HepG2 (cell line): ENCODE measurements around the gene DHRS12. TPM values are rescaled to one million over a fixed set of nuclear protein-coding genes. Genes with fewer than 3 reads are reported as not detected.
A peak's percentile ranks its signal among the peaks of the same experiment; 100 is the strongest.

Experiments used
- ARNT2 ChIP-seq: sonication (generic); formaldehyde crosslinking; IDR thresholded peaks from 2 replicates; pipeline ENCODE4 v1.8.0; 2022; ENCODE audit warnings: mild to moderate bottlenecking, low read depth, missing genetic modification reagents, moderate library complexity
- HNF1B ChIP-seq: sonication (generic); formaldehyde crosslinking; IDR thresholded peaks from 2 replicates; pipeline ENCODE4 v1.5.1; 2020; ENCODE audit warnings: mild to moderate bottlenecking, moderate library complexity, missing genetic modification reagents
- HNF4A ChIP-seq: sonication (generic); formaldehyde crosslinking; IDR thresholded peaks from 2 replicates; pipeline ENCODE4 v1.4.0; 2020; ENCODE audit warnings: missing genetic modification reagents
- IKZF1 ChIP-seq: fragments of 450-650 bp; IDR thresholded peaks from 2 replicates; pipeline ENCODE4 v1.7.1; 2016
- KAT8 ChIP-seq: IDR thresholded peaks from 2 replicates; pipeline ENCODE4 v1.6.1; 2016; ENCODE audit warnings: missing genetic modification reagents, missing compliant biosample characterization
- MXD1 ChIP-seq: sonication (generic); formaldehyde crosslinking; IDR thresholded peaks from 2 replicates; pipeline ENCODE4 v1.4.0; 2020; ENCODE audit warnings: mild to moderate bottlenecking, missing genetic modification reagents
- NONO ChIP-seq, 2 experiments: fragments of 450-650 bp in 1 of 2; sonication (generic) in 1 of 2; formaldehyde crosslinking in 1 of 2; IDR thresholded peaks in 1 of 2; conservative IDR thresholded peaks in 1 of 2; 2 replicates each; pipeline versions ENCODE4 v1.6.1 to v1.8.0; 2017 to 2022; ENCODE audit warnings: mild to moderate bottlenecking in 1 of 2, missing genetic modification reagents in 1 of 2, moderate library complexity in 1 of 2
- RELA ChIP-seq: sonication (generic); formaldehyde crosslinking; IDR thresholded peaks from 2 replicates; pipeline ENCODE4 v1.4.0; 2020; ENCODE audit warnings: missing genetic modification reagents
- RXRA ChIP-seq: sonication (generic); formaldehyde crosslinking; IDR thresholded peaks from 2 replicates; pipeline ENCODE4 v1.5.1; 2020; ENCODE audit warnings: missing genetic modification reagents
- SRY ChIP-seq: sonication (generic); formaldehyde crosslinking; IDR thresholded peaks from 2 replicates; pipeline ENCODE4 v1.8.0; 2022; ENCODE audit warnings: mild to moderate bottlenecking, missing genetic modification reagents
- ZKSCAN8 ChIP-seq: IDR thresholded peaks from 2 replicates; pipeline ENCODE4 v1.6.1; 2016; ENCODE audit warnings: borderline replicate concordance, missing genetic modification reagents, missing compliant biosample characterization
- ZNF558 ChIP-seq: sonication (generic); formaldehyde crosslinking; IDR thresholded peaks from 2 replicates; pipeline ENCODE4 v1.9.0; 2022; ENCODE audit warnings: mild to moderate bottlenecking, missing genetic modification reagents, borderline replicate concordance
- ZNF703 ChIP-seq: sonication (generic); formaldehyde crosslinking; IDR thresholded peaks from 2 replicates; pipeline ENCODE4 v1.5.1; 2020; ENCODE audit warnings: missing genetic modification reagents, mild to moderate bottlenecking, moderate library complexity, borderline replicate concordance
- ZNF768 ChIP-seq: sonication (generic); formaldehyde crosslinking; IDR thresholded peaks from 2 replicates; pipeline ENCODE4 v1.4.0; 2020; ENCODE audit warnings: missing genetic modification reagents
- ZNF883 ChIP-seq: sonication (generic); formaldehyde crosslinking; IDR thresholded peaks from 2 replicates; pipeline ENCODE4 v1.5.1; 2020; ENCODE audit warnings: mild to moderate bottlenecking, missing genetic modification reagents; ENCODE audit errors: not compliant biosample characterization
- ZSCAN31 ChIP-seq: sonication (generic); formaldehyde crosslinking; IDR thresholded peaks from 2 replicates; pipeline ENCODE4 v1.5.0; 2020; ENCODE audit warnings: low read depth, mild to moderate bottlenecking, missing genetic modification reagents
- polyA plus RNA-seq, 8 experiments: library from polyadenylated mRNA; depleted of rRNA in 3 of 8; stranded (reverse) in 7 of 8; unstranded in 1 of 8; fragments of >200 nt; fragmentation: Illumina TruSeq in 4 of 8; extraction: Trizol in 4 of 8; gene quantifications; 2 replicates each; pipeline versions ENCODE4 v1.2.1 to v1.2.3, GENCODE V29; 2011 to 2016; ENCODE audit warnings: low read depth in 4 of 8, missing spikeins in 1 of 8, mixed read lengths in 1 of 8; ENCODE audit not compliant: insufficient read depth in 1 of 8
- total RNA-seq, 5 experiments: library from RNA; depleted of rRNA; stranded (reverse); fragments of >200 nt; fragmentation: Illumina TruSeq; extraction: Trizol; gene quantifications; 2 replicates each; pipeline ENCODE4 v1.2.3, GENCODE V29; 2016; ENCODE audit warnings: low read depth in 1 of 5
- TF ChIP-seq, protein P1 (sequence below): sonication (generic); formaldehyde crosslinking; IDR thresholded peaks from 2 replicates; pipeline ENCODE4 v1.5.0; 2020; ENCODE audit warnings: missing genetic modification reagents
- TF ChIP-seq, protein P2 (sequence below): IDR thresholded peaks from 2 replicates; pipeline ENCODE4 v1.6.1; 2018; ENCODE audit warnings: missing genetic modification reagents
- TF ChIP-seq, protein P3 (sequence below): sonication (generic); formaldehyde crosslinking; IDR thresholded peaks from 2 replicates; pipeline ENCODE4 v1.4.0; 2020; ENCODE audit warnings: mild to moderate bottlenecking, missing genetic modification reagents
- TF ChIP-seq, protein P4 (sequence below): sonication (generic); formaldehyde crosslinking; IDR thresholded peaks from 2 replicates; pipeline ENCODE4 v1.4.0; 2020; ENCODE audit warnings: mild to moderate bottlenecking, missing genetic modification reagents

DHRS12 gene
- total and polyA plus RNA-seq, 2 of the 13 experiments (the other 11 are each of a cell fraction or from before 2014, with no cell fraction given), result 7.2 to 8.4 TPM

DNA sequence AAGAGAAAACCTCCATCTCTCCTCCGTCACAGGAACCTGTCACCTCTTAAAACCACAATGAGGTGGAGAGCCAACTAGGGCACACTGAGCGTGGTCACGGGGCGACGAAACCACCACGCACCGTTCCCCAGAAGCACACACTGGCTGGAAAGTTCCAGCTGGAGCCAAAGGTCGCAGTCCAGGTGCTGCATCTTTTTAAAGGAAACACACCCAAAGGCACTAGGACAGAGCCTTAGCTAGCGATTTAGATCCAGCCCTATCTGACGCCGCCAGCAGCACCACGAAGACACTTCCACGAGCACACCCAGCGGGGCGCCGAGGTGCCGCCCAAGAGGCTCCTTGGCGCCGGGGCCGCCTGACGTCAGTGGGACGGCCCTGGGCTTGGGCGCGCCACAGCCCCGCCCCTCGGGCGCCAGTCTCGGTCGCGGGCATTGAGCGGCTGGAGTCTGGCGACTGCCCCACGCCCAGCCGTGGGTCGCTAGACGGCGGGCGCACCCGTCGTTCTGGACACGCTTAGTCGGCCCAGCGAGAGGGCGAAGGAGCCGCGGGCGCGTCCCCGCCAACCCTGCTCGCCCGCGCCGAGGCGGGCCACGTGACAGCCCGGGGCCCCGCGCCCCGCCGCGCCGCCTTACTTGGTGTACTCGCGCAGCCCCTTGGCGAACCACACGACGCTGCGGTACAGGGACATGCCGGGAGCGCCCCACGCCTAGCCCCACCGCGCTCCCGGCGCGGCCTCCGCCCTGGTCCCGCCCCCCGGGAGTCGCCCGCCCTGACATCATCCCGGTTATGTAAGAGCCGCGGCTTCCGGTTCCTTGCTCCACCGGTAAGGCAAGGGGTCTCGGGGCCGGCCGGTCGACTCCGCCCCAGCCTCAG is at the start of gene DHRS12 (continued):
- TF ChIP-seq ZNF558 (CRISPR knock-in tag) (peak; percentile 51; the same call in 1 of the 2 replicates), RELA (CRISPR knock-in tag) (no peak; the same call in 1 of the 2 replicates), RXRA (peak; percentile 13; the same call in 1 of the 2 replicates), ZSCAN31 (CRISPR knock-in tag) (no peak; the same call in 1 of the 2 replicates), KAT8 (CRISPR knock-in tag) (peak; percentile 41), IKZF1 (no peak), ZNF883 (CRISPR knock-in tag) (peak; percentile 75), ZKSCAN8 (CRISPR knock-in tag) (no peak), ZNF768 (CRISPR knock-in tag) (peak; percentile 24; the same call in 1 of the 2 replicates), NONO (IDR thresholded peaks at IDR 0.05) (no peak), NONO (CRISPR knock-in tag; conservative IDR thresholded peaks at IDR 0.05) (peak; percentile 87), MXD1 (peak; percentile 40; the same call in 1 of the 2 replicates), HNF4A (CRISPR knock-in tag) (peak; percentile 23; the same call in 1 of the 2 replicates), ARNT2 (CRISPR knock-in tag) (peak; percentile 81), SRY (CRISPR knock-in tag) (peak; percentile 97), HNF1B (peak; percentile 69), ZNF703 (peak; percentile 76; the same call in 1 of the 2 replicates)
- TF ChIP-seq, protein P1, sequence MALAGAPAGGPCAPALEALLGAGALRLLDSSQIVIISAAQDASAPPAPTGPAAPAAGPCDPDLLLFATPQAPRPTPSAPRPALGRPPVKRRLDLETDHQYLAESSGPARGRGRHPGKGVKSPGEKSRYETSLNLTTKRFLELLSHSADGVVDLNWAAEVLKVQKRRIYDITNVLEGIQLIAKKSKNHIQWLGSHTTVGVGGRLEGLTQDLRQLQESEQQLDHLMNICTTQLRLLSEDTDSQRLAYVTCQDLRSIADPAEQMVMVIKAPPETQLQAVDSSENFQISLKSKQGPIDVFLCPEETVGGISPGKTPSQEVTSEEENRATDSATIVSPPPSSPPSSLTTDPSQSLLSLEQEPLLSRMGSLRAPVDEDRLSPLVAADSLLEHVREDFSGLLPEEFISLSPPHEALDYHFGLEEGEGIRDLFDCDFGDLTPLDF (CRISPR knock-in tag), result peak; percentile 62
- TF ChIP-seq, protein P2, sequence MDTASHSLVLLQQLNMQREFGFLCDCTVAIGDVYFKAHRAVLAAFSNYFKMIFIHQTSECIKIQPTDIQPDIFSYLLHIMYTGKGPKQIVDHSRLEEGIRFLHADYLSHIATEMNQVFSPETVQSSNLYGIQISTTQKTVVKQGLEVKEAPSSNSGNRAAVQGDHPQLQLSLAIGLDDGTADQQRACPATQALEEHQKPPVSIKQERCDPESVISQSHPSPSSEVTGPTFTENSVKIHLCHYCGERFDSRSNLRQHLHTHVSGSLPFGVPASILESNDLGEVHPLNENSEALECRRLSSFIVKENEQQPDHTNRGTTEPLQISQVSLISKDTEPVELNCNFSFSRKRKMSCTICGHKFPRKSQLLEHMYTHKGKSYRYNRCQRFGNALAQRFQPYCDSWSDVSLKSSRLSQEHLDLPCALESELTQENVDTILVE (CRISPR knock-in tag), result no peak; the same call in 1 of the 2 replicates
- TF ChIP-seq, protein P3, sequence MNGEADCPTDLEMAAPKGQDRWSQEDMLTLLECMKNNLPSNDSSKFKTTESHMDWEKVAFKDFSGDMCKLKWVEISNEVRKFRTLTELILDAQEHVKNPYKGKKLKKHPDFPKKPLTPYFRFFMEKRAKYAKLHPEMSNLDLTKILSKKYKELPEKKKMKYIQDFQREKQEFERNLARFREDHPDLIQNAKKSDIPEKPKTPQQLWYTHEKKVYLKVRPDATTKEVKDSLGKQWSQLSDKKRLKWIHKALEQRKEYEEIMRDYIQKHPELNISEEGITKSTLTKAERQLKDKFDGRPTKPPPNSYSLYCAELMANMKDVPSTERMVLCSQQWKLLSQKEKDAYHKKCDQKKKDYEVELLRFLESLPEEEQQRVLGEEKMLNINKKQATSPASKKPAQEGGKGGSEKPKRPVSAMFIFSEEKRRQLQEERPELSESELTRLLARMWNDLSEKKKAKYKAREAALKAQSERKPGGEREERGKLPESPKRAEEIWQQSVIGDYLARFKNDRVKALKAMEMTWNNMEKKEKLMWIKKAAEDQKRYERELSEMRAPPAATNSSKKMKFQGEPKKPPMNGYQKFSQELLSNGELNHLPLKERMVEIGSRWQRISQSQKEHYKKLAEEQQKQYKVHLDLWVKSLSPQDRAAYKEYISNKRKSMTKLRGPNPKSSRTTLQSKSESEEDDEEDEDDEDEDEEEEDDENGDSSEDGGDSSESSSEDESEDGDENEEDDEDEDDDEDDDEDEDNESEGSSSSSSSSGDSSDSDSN (CRISPR knock-in tag), result peak; percentile 39; the same call in 1 of the 2 replicates
- TF ChIP-seq, protein P4, sequence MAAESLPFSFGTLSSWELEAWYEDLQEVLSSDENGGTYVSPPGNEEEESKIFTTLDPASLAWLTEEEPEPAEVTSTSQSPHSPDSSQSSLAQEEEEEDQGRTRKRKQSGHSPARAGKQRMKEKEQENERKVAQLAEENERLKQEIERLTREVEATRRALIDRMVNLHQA (CRISPR knock-in tag), result no peak
